Thyroid gland (tissue), 4 donors: ENCODE measurements around the gene CLTA.

Experiments
- POLR2A ChIP-seq, 2 donors: fragments of 450-650 bp; IDR thresholded peaks; one replicate each; pipeline ENCODE4 v1.6.1; 2017; ENCODE audit warnings: antibody characterized with exemption in 2 of 2, mild to moderate bottlenecking in 2 of 2, moderate library complexity in 1 of 2
- TF ChIP-seq, protein P1 (sequence below), 6 experiments: fragments of 200-600 bp in 3 of 6; fragments of 450-650 bp in 3 of 6; sonication (generic) in 3 of 6; IDR thresholded peaks; one replicate each; pipeline ENCODE4 v1.5.1; 2016 to 2019; ENCODE audit warnings: antibody characterized with exemption in 6 of 6, mild to moderate bottlenecking in 2 of 6, inconsistent platforms in 1 of 6, moderate library complexity in 1 of 6

DNA sequence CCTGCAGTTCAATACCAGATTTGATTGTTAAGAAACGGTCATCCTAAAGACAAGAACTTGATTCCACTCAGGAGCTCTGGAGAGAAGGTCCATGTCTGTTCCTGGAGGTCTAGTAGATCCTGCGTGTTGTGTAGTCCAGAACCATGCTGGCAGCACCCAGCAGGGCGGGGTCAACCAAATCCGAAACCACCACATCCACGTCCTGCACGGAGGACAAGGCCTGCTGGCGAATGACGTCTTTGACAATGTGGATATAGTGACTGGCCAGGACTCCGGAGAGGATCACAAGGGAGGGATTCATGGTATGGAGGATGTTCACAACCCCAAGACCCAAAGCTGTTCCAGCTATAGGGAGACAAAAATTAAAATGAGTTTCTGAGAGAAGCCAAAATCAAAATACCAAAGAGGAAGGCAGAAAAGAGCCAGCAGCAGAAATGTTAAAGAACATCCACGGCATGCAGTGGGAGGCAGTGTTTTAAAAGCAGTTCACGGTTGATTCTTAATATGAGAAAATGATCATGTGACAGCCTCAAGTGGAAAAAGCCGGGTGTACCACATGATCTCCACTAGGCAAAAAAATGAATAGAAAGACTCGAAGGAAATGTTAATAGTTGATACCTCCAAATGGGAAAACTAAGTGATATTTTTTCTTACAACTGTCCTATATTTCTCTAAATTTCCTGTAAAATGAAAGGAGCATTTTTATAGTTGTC lies 26.7 kb downstream of the CLTA start:
- TF ChIP-seq, protein P1, sequence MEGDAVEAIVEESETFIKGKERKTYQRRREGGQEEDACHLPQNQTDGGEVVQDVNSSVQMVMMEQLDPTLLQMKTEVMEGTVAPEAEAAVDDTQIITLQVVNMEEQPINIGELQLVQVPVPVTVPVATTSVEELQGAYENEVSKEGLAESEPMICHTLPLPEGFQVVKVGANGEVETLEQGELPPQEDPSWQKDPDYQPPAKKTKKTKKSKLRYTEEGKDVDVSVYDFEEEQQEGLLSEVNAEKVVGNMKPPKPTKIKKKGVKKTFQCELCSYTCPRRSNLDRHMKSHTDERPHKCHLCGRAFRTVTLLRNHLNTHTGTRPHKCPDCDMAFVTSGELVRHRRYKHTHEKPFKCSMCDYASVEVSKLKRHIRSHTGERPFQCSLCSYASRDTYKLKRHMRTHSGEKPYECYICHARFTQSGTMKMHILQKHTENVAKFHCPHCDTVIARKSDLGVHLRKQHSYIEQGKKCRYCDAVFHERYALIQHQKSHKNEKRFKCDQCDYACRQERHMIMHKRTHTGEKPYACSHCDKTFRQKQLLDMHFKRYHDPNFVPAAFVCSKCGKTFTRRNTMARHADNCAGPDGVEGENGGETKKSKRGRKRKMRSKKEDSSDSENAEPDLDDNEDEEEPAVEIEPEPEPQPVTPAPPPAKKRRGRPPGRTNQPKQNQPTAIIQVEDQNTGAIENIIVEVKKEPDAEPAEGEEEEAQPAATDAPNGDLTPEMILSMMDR (IDR thresholded peaks at IDR 0.05), result peak in 2 of 6 experiments; percentile 21 to 38
- TF ChIP-seq POLR2A (IDR thresholded peaks at IDR 0.05), result no peak
